GM21576 (cell line): ENCODE data around the gene IRAK1BP1.
"Not testable (repeated sequence)": the region's sequence is repeated elsewhere in the genome, so short reads cannot be mapped to it uniquely, and the experiment has no call there.

Source experiments
- ATAC-seq: cut with Tn5 transposase; IDR thresholded peaks from one replicate; pipeline ENCODE4 v1.9.1; 2021; ENCODE audit warnings: mild to moderate bottlenecking, moderate library complexity; ENCODE audit not compliant: unreplicated experiment

Gene IRAK1BP1

DNA sequence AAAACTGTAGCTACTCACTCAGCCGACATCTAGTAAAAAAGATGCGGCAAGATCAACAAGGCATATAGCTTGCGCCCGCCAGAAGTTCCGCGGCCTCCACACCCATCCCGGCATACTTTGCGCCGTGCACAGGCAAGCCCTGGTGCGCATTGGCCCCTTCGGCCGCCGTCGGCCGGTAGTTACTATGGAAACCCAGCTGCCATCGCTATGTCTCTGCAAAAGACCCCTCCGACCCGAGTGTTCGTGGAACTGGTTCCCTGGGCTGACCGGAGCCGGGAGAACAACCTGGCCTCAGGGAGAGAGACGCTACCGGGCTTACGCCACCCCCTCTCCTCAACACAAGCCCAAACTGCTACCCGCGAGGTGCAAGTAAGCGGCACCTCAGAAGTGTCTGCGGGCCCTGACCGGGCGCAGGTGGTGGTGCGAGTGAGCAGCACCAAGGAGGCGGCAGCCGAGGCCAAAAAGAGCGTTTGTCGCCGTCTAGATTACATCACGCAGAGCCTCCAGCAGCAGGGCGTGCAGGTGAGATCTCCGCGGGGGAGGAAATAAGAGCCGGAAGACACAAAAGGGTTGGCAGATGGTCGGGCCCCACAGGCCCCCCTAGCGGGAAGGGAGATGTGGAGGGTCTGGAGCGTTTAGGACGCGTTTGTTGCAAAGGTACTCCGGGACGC, at the start of gene IRAK1BP1:
Gene IRAK1BP1 (plus strand): TSS at position 182 of the 671 bp plus-strand sequence. CDS start 26 bp downstream, at position 208.
- peak; percentile 95 for ATAC-seq

DNA sequence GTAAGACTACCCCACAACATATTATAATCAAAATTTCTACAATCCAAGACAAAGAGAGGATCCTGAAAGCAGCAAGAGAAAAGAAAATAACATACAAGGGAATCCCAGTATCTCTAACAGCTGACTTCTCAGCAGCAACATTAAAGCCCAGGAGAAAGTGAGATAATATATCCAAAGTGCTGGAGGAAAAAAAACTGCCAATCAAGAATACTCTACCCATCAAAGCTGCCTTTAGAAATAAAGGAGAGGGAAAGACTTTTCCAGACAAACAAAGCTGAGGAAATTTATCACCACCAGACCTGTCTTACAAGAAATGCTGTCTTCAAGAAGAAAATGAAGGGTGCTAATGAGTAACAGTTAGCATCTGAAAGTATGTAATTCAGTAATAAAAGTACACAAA, 43.3 kb upstream of the IRAK1BP1 start:
- no peak for ATAC-seq

GRCh38 chr6:78829407-78829806, 37.9 kb upstream of the IRAK1BP1 start:
- ATAC-seq, result no peak

DNA sequence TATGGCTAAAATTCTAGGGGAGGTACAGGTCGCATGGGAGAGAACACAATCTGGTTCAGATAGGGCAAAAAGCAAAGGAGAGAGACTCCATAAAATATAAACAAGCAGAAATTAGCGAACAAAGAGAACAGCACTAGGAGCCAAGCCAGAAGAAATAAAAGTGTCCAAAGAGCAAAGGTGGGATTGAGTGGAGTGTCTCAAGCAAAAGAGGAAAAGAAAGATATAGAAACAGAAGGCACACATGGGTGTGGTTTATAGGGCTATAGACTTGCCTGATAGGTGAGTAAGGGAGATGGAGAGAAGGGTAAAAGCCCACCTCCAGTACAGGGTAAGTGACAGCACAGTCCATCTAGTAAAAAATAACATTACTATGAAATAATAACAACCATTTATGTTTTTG, 36.5 kb upstream of the IRAK1BP1 start:
- ATAC-seq, result no peak

DNA sequence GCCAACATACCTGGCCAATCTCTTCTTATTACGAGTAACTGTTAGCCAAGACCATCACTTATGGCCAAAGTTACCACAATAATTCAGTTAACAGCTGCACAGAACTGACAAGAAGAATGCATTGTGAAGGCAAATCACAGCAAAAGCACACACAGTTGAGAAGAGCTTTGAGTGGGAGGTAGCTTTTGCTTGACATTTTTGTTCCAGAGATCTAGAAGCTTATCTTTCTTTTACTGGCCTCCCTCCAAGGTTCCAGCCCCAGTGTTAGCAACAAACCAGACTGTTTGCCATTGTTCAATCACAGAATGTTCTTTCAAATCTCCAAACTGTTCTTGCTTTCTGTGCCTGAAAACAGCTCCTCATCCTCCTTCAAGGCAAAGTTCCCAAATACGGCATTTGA, 35.9 kb upstream of the IRAK1BP1 start:
- no peak for ATAC-seq

GRCh38 chr6:78832091-78832808, 35.1 kb upstream of the IRAK1BP1 start:
- no peak for ATAC-seq

GRCh38 chr6:78835817-78836216, 31.5 kb upstream of the IRAK1BP1 start:
- no peak for ATAC-seq

DNA sequence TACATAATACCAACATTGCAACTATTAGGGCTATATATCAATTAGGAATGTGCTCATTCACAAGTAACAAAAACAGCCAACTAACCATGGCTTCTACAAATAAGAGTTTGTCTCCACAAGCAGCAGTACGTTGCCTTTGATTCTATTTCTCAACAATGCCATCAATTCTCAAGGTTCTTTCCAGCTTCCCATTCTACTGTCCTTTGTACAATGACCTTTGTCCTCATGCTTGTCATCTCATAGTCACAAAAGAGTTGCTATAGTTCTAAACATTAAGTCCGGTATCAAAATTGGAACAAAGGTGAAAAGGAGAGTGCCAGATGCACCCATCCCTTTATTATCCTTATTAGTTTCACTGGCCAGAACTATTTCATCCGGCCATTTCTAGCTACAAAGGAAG, 30.8 kb upstream of the IRAK1BP1 start:
- no peak for ATAC-seq

DNA sequence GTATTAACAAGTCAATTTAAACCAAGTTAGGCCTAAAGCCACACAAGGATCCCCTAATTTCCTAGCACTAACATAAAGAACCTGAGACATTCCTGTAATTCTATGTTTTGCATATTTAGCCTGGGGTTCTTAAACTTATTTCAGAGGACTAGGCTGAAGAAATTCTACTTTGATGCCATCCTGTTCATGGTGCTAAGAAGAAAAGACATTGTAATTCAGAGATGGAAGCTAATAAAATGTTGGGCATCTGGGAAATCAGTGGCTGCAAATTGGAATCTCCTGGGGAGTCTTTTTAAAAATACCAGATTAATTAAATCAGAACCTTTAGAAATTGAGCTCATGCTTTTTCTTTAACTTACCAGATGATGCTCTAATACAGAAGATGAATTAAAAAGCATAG, 26.2 kb upstream of the IRAK1BP1 start:
- ATAC-seq, result no peak

DNA sequence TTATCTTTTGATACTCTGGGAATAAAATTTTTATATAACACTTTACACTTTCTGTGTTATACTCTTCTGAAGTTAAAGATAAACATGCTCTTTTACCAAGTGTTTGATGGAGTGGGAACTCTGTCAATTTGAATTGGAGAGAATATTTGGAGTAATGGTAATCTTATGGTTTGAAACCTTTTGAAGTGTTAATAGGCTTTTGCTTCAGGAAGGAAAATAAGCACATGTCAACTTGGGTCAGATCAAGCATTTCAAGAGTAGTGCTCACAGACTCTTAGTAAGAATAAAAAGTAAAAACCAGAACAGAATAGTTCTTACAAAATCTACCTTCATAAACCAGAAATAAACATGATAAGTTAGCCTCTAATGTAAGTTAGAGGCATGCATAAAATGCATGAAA, 24.4 kb upstream of the IRAK1BP1 start:
- no peak for ATAC-seq

DNA sequence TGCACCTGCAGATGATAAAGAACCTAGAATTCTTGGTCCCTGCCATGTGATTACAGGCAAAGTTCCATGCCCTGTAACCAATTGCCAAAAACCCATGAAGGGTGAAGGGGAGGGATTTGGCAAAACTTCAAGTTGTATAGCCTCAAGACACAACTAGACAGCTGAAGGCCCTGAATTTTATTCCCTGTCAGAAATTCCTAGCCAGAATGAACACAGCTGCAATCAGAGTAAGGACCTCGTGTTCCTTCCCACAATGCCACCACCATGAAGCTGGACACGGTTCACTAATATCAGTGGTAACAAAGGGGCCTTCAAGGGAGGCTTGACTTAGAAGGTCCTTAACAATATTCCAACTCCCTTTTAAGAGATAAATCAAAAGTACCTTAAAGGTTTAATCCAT, 22.5 kb upstream of the IRAK1BP1 start:
- ATAC-seq, result no peak

- ATAC-seq, result no peak
Observed at GRCh38 chr6:78845567-78845966, 21.8 kb upstream of the IRAK1BP1 start.

DNA sequence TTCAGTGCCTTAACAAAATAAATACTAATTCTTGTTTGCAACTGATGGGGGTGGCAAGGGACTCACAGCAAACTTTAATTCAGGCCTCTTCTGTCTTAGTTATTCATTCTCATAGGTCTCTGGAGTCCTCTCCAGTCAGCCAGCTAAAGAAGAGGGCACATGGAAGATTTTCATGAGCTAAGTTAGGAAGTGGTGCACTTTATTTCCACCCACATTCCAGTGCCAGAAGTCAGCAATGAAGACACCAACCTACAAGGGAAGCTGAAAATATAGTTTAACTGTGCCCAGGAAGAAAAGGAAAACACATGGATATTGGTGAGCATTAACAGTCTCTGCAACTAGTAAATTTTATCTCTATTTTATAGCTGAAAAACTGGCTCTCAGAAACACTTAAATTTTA, 16.7 kb upstream of the IRAK1BP1 start:
- no peak for ATAC-seq

- no peak for ATAC-seq
Observed at GRCh38 chr6:78851156-78851555, 16.2 kb upstream of the IRAK1BP1 start.

GRCh38 chr6:78854546-78854945, 12.8 kb upstream of the IRAK1BP1 start:
- ATAC-seq, result no peak

DNA sequence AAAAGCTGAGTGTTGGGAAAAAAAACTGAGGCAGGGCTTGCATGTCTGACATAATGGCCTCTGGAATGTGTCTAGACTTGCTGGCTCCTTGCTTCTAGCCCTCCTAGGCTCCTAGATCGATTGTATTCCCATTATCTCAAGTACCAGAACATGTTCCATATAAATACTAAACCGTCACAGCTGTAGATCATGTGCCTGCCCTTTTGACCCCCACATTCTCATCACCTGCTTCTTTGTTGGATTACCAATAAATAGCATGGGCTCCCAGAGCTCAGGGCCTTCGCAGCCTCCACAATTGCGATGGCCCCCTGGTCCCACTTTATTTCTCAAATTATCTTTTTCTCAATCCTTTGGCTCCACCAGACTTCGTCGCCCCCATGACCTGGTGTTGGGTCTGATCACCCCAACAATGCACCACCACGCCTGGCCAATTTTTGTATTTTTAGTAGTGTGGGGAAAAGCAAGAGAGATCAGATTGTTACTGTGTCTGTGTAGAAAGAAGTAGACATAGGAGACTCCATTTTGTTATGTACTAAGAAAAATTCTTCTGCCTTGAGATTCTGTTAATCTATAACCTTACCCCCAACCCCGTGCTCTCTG, 8.9 kb upstream of the IRAK1BP1 start:
- ATAC-seq, result not testable (repeated sequence)

DNA sequence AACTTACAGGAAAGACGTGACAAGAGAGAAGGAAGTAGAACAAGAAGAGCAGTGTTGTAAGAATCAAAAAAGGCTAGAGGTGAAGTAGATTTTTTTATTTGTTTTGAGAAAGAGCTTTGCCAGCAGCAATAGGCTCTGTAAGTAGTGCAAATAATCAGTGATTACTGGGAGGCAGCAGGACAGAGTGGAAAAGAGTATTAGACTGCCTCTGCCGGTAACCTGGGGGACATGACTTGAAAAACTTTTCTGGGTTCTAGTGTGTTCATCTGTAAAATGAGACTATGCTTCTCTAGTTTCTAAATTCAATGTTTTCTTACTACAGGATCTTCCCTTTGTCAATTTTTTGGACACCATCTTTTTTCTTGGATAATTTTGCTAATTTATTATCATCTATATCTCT, 5.8 kb upstream of the IRAK1BP1 start:
- ATAC-seq, result no peak

DNA sequence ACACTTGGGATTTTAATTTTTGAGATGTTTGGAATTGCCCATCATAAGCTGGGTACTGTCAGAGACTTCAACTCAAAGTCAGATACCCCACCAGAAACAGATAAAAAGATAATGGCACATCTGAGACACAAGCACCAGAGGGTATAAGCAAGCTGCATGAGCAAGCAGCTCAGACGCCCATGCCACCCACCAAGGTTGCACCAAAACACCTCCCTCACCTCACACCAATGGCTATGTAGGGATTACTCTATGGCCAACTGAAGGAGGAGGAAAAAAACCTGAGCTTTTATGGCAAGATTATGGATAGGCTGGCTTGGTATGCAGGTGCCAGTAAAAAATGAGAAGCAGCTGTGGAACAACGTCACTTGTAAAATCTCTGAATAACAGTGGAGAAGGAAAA, 3.8 kb upstream of the IRAK1BP1 start:
- ATAC-seq, result no peak

- no peak for ATAC-seq
Observed at GRCh38 chr6:78864957-78865356, 2.4 kb upstream of the IRAK1BP1 start.

DNA sequence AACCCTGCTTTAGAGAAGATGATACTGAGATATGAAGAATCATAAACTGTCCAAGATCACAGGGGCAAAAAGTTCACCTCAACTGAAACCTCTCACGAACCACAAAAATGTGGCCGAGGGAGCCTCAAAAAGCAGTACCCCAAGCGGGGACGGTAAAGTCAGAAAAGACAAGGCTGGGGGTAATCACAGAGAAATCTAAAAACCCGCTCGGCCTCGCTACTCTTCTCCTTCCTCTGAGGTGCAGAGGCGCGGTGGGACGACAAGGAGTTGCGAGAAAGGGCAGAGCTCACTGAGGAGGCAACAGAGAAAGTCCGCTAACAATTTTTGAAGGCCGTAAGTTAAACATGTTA, 356 bp upstream of the IRAK1BP1 start:
- peak; percentile 33 for ATAC-seq

- no peak for ATAC-seq
Observed at GRCh38 chr6:78868116-78868515, 765 bp downstream of the IRAK1BP1 start.

GRCh38 chr6:78875505-78875904, 8.2 kb downstream of the IRAK1BP1 start:
- ATAC-seq, result no peak
